Endothelial cell of umbilical vein (primary cell): ENCODE measurements around the gene AMOT.

Source experiments
- CTCF ChIP-seq, 2 donors: IDR thresholded peaks; 1 replicate in 1 of 2; 2 replicates in 1 of 2; pipeline ENCODE4 v1.5.1; 2011; ENCODE audit warnings: low read length in 2 of 2, mild to moderate bottlenecking in 2 of 2, moderate library complexity in 2 of 2, control low read depth in 1 of 2, inconsistent platforms in 1 of 2, low read depth in 1 of 2; ENCODE audit not compliant: insufficient read depth in 1 of 2; ENCODE audit errors: extremely low read depth in 1 of 2
- EZH2 ChIP-seq: IDR thresholded peaks from 2 replicates; pipeline ENCODE4 v1.6.1; 2012; ENCODE audit warnings: borderline replicate concordance, low read depth, mild to moderate bottlenecking, moderate library complexity, low read length, inconsistent platforms; ENCODE audit not compliant: severe bottlenecking
- GATA2 ChIP-seq: IDR thresholded peaks from 2 replicates; pipeline ENCODE4 v1.7.0; 2011; ENCODE audit warnings: low read depth, mild to moderate bottlenecking, moderate library complexity, mixed read lengths, low read length; ENCODE audit not compliant: insufficient read length, insufficient read depth
- JUN ChIP-seq: IDR thresholded peaks from 2 replicates; pipeline ENCODE4 v1.6.1; 2011; ENCODE audit warnings: borderline replicate concordance, low read depth; ENCODE audit not compliant: insufficient read length, insufficient read depth
- MAX ChIP-seq: IDR thresholded peaks from 2 replicates; pipeline ENCODE4 v1.6.1; 2011; ENCODE audit not compliant: insufficient read depth, insufficient read length
- MYC ChIP-seq: IDR thresholded peaks from one replicate; pipeline ENCODE4 v1.6.1; 2011; ENCODE audit warnings: mild to moderate bottlenecking, low read depth, low read length
- POLR2A ChIP-seq: IDR thresholded peaks from 2 replicates; pipeline ENCODE4 v1.6.1; 2012; ENCODE audit warnings: low read depth, mild to moderate bottlenecking, control low read depth, low read length
- POLR2AphosphoS5 ChIP-seq: IDR thresholded peaks from 2 replicates; pipeline ENCODE4 v1.6.1; 2012; ENCODE audit warnings: low read depth, mild to moderate bottlenecking, control low read depth, low read length, moderate library complexity; ENCODE audit not compliant: insufficient read depth

- TF ChIP-seq CTCF (IDR thresholded peaks at IDR 0.05; ENCODE audit: extremely low read depth in 1 of 2, insufficient read depth in 1 of 2, low read depth in 1 of 2, low read length in 2 of 2) (no peak), JUN (no peak), POLR2A (no peak), POLR2AphosphoS5 (no peak), MAX (no peak), EZH2 (no peak), MYC (no peak), GATA2 (no peak)
Observed at GRCh38 chrX:112789931-112790330, 50.7 kb downstream of the AMOT start.
